HepG2 (cell line): ENCODE measurements around the gene HSD17B2. TPM values are rescaled to one million over a fixed set of nuclear protein-coding genes. Genes with fewer than 3 reads are reported as not detected.

Experiments used
- GATAD2A ChIP-seq: IDR thresholded peaks from 2 replicates; pipeline ENCODE4 v1.6.1; 2016
- HHEX ChIP-seq: IDR thresholded peaks from 2 replicates; pipeline ENCODE4 v1.6.1; 2016; ENCODE audit warnings: control low read depth
- HNF4A ChIP-seq: sonication (generic); formaldehyde crosslinking; IDR thresholded peaks from 2 replicates; pipeline ENCODE4 v1.4.0; 2020; ENCODE audit warnings: missing genetic modification reagents
- HNRNPH1 ChIP-seq: fragments of 200-400 bp; formaldehyde crosslinking; optimal IDR thresholded peaks from 2 replicates; pipeline ENCODE3; 2017; ENCODE audit warnings: mild to moderate bottlenecking, low read depth, low read length
- KLF9 ChIP-seq: IDR thresholded peaks from 2 replicates; pipeline ENCODE4 v1.6.1; 2016; ENCODE audit warnings: low read depth
- MAF1 ChIP-seq: sonication (generic); formaldehyde crosslinking; IDR thresholded peaks from 2 replicates; pipeline ENCODE4 v1.5.0; 2020; ENCODE audit warnings: missing genetic modification reagents, borderline replicate concordance
- MAFF ChIP-seq: IDR thresholded peaks from 2 replicates; pipeline ENCODE4 v1.6.1; 2011; ENCODE audit warnings: low read depth, low read length, improper control_type of control experiment
- NCOA1 ChIP-seq: sonication (generic); formaldehyde crosslinking; IDR thresholded peaks from 2 replicates; pipeline ENCODE4 v1.9.0; 2021; ENCODE audit warnings: missing genetic modification reagents
- NFYC ChIP-seq: IDR thresholded peaks from 2 replicates; pipeline ENCODE4 v1.6.1; 2016; ENCODE audit warnings: missing genetic modification reagents, missing compliant biosample characterization
- RCOR2 ChIP-seq: IDR thresholded peaks from 2 replicates; pipeline ENCODE4 v1.6.1; 2016; ENCODE audit warnings: missing biosample characterization, missing genetic modification reagents
- SMYD3 ChIP-seq: sonication (generic); formaldehyde crosslinking; IDR thresholded peaks from 2 replicates; pipeline ENCODE4 v1.8.1; 2023; ENCODE audit warnings: mild to moderate bottlenecking, missing genetic modification reagents
- SYNCRIP ChIP-seq: fragments of 200-400 bp; formaldehyde crosslinking; IDR thresholded peaks from 2 replicates; pipeline ENCODE4 v1.6.1; 2018; ENCODE audit warnings: mild to moderate bottlenecking, low read depth, low read length; ENCODE audit not compliant: insufficient read depth
- WIZ ChIP-seq: sonication (generic); formaldehyde crosslinking; IDR thresholded peaks from 2 replicates; pipeline ENCODE4 v1.5.1; 2020; ENCODE audit warnings: mild to moderate bottlenecking, missing genetic modification reagents
- YEATS2 ChIP-seq: sonication (generic); formaldehyde crosslinking; IDR thresholded peaks from 2 replicates; pipeline ENCODE4 v1.4.0; 2020; ENCODE audit warnings: missing genetic modification reagents, borderline replicate concordance
- ZMYM3 ChIP-seq: sonication (generic); formaldehyde crosslinking; IDR thresholded peaks from 2 replicates; pipeline ENCODE4 v1.5.1; 2020; ENCODE audit warnings: mild to moderate bottlenecking, missing genetic modification reagents
- ZMYM4 ChIP-seq: sonication (generic); formaldehyde crosslinking; IDR thresholded peaks from 2 replicates; pipeline ENCODE4 v1.8.1; 2023; ENCODE audit warnings: mild to moderate bottlenecking, missing genetic modification reagents
- ZNF121 ChIP-seq: sonication (generic); formaldehyde crosslinking; IDR thresholded peaks from 2 replicates; pipeline ENCODE4 v1.5.0; 2020; ENCODE audit warnings: mild to moderate bottlenecking, missing genetic modification reagents
- ZNF234 ChIP-seq: sonication (generic); formaldehyde crosslinking; conservative IDR thresholded peaks from 2 replicates; pipeline ENCODE4 v1.5.1; 2020; ENCODE audit warnings: mild to moderate bottlenecking, missing genetic modification reagents
- ZNF335 ChIP-seq: sonication (generic); formaldehyde crosslinking; IDR thresholded peaks from 2 replicates; pipeline ENCODE4 v1.4.0; 2020; ENCODE audit warnings: missing genetic modification reagents
- ZNF34 ChIP-seq: sonication (generic); formaldehyde crosslinking; IDR thresholded peaks from 2 replicates; pipeline ENCODE4 v1.4.0; 2020; ENCODE audit warnings: mild to moderate bottlenecking, missing genetic modification reagents, borderline replicate concordance
- ZNF431 ChIP-seq: sonication (generic); formaldehyde crosslinking; IDR thresholded peaks from 2 replicates; pipeline ENCODE4 v1.9.0; 2022; ENCODE audit warnings: missing genetic modification reagents, low read depth, mild to moderate bottlenecking, borderline replicate concordance
- ZNF576 ChIP-seq: sonication (generic); formaldehyde crosslinking; IDR thresholded peaks from 2 replicates; pipeline ENCODE4 v1.4.0; 2020; ENCODE audit warnings: mild to moderate bottlenecking, missing genetic modification reagents
- ZNF615 ChIP-seq: sonication (generic); formaldehyde crosslinking; IDR thresholded peaks from 2 replicates; pipeline ENCODE4 v1.5.0; 2020; ENCODE audit warnings: mild to moderate bottlenecking, missing genetic modification reagents, borderline replicate concordance
- ZNF674 ChIP-seq: sonication (generic); formaldehyde crosslinking; IDR thresholded peaks from 2 replicates; pipeline ENCODE4 v1.5.0; 2020; ENCODE audit warnings: low read depth, mild to moderate bottlenecking, missing genetic modification reagents
- ZNF749 ChIP-seq: sonication (generic); formaldehyde crosslinking; IDR thresholded peaks from 2 replicates; pipeline ENCODE4 v1.8.0; 2022; ENCODE audit warnings: mild to moderate bottlenecking, missing genetic modification reagents, moderate library complexity, borderline replicate concordance
- ZNF781 ChIP-seq: sonication (generic); formaldehyde crosslinking; IDR thresholded peaks from 2 replicates; pipeline ENCODE4 v1.5.1; 2020; ENCODE audit warnings: borderline replicate concordance, mild to moderate bottlenecking, missing genetic modification reagents; ENCODE audit errors: not compliant biosample characterization
- ZNF816 ChIP-seq: sonication (generic); formaldehyde crosslinking; IDR thresholded peaks from 2 replicates; pipeline ENCODE4 v1.8.0; 2022; ENCODE audit warnings: missing genetic modification reagents, mild to moderate bottlenecking, borderline replicate concordance
- ZNF879 ChIP-seq: sonication (generic); formaldehyde crosslinking; IDR thresholded peaks from 2 replicates; pipeline ENCODE4 v1.8.1; 2023; ENCODE audit warnings: missing genetic modification reagents
- polyA plus RNA-seq, 8 experiments: library from polyadenylated mRNA; depleted of rRNA in 3 of 8; stranded (reverse) in 7 of 8; unstranded in 1 of 8; fragments of >200 nt; fragmentation: Illumina TruSeq in 4 of 8; extraction: Trizol in 4 of 8; gene quantifications; 2 replicates each; pipeline versions ENCODE4 v1.2.1 to v1.2.3, GENCODE V29; 2011 to 2016; ENCODE audit warnings: low read depth in 4 of 8, missing spikeins in 1 of 8, mixed read lengths in 1 of 8; ENCODE audit not compliant: insufficient read depth in 1 of 8
- total RNA-seq, 5 experiments: library from RNA; depleted of rRNA; stranded (reverse); fragments of >200 nt; fragmentation: Illumina TruSeq; extraction: Trizol; gene quantifications; 2 replicates each; pipeline ENCODE4 v1.2.3, GENCODE V29; 2016; ENCODE audit warnings: low read depth in 1 of 5
- TF ChIP-seq, protein P1 (sequence below): sonication (generic); formaldehyde crosslinking; IDR thresholded peaks from 2 replicates; pipeline ENCODE4; 2020; ENCODE audit warnings: missing genetic modification reagents, mild to moderate bottlenecking, borderline replicate concordance
- TF ChIP-seq, protein P2 (sequence below): IDR thresholded peaks from 2 replicates; pipeline ENCODE4 v1.6.1; 2016; ENCODE audit warnings: low read depth, control low read depth

The HSD17B2 gene
- total and polyA plus RNA-seq, 2 of the 13 experiments (the other 11 are each of a cell fraction or from before 2014, with no cell fraction given) = 26.3 to 69.3 TPM

DNA sequence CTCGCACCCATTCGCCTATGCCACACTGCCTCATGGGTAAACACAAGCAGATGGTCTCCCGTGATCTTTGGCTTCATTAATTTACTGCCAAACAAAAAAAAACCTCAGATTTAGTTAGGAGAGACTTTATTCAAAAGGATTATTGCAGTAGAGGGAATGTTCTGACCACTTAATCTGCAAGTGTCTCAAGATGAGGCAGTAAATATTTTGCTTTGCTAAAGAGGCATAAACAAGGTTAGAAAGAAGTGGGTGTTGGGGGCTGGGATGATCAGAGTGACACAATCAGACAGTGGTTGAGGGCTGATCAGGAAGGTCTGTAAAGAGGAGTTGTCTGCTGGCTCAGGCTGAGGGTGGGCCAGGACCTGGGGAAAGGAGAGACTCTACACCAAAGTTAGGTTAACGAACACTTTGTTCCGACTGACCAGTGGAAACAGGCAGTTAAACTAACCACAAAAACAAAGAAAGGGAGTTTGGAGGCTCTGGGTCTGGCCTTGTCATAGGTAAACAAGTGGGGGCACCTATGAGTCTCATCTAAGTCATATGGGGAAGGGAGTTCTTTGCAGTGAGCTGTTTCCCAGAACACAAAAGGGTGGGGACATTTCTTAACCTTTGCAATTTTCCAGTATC is 28.5 kb downstream of the HSD17B2 start (continued):
- TF ChIP-seq ZNF781 = no peak
- TF ChIP-seq ZNF234 (CRISPR knock-in tag) = 0 out of 2 replicates have a peak, but pooled peaks have one; percentile 42
- TF ChIP-seq SMYD3 = no peak
- TF ChIP-seq GATAD2A (CRISPR knock-in tag) = peak; percentile 29; the same call in 1 of the 2 replicates
- no peak for TF ChIP-seq MAFF
- TF ChIP-seq HHEX (CRISPR knock-in tag) = no peak
- no peak for TF ChIP-seq NCOA1 (CRISPR knock-in tag)
- no peak for TF ChIP-seq SYNCRIP
- no peak for TF ChIP-seq ZNF576
- TF ChIP-seq, protein P1, sequence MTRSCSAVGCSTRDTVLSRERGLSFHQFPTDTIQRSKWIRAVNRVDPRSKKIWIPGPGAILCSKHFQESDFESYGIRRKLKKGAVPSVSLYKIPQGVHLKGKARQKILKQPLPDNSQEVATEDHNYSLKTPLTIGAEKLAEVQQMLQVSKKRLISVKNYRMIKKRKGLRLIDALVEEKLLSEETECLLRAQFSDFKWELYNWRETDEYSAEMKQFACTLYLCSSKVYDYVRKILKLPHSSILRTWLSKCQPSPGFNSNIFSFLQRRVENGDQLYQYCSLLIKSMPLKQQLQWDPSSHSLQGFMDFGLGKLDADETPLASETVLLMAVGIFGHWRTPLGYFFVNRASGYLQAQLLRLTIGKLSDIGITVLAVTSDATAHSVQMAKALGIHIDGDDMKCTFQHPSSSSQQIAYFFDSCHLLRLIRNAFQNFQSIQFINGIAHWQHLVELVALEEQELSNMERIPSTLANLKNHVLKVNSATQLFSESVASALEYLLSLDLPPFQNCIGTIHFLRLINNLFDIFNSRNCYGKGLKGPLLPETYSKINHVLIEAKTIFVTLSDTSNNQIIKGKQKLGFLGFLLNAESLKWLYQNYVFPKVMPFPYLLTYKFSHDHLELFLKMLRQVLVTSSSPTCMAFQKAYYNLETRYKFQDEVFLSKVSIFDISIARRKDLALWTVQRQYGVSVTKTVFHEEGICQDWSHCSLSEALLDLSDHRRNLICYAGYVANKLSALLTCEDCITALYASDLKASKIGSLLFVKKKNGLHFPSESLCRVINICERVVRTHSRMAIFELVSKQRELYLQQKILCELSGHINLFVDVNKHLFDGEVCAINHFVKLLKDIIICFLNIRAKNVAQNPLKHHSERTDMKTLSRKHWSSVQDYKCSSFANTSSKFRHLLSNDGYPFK (CRISPR knock-in tag) = no peak
- TF ChIP-seq, protein P2, sequence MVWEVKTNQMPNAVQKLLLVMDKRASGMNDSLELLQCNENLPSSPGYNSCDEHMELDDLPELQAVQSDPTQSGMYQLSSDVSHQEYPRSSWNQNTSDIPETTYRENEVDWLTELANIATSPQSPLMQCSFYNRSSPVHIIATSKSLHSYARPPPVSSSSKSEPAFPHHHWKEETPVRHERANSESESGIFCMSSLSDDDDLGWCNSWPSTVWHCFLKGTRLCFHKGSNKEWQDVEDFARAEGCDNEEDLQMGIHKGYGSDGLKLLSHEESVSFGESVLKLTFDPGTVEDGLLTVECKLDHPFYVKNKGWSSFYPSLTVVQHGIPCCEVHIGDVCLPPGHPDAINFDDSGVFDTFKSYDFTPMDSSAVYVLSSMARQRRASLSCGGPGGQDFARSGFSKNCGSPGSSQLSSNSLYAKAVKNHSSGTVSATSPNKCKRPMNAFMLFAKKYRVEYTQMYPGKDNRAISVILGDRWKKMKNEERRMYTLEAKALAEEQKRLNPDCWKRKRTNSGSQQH (CRISPR knock-in tag) = no peak
- no peak for TF ChIP-seq MAF1 (CRISPR knock-in tag)
- TF ChIP-seq ZNF816 (CRISPR knock-in tag) = no peak
- TF ChIP-seq ZNF34 (CRISPR knock-in tag) = no peak
- TF ChIP-seq HNF4A (CRISPR knock-in tag) = peak; percentile 19; the same call in 1 of the 2 replicates
- no peak for TF ChIP-seq ZNF879 (CRISPR knock-in tag)
- TF ChIP-seq YEATS2 (CRISPR knock-in tag) = no peak
- TF ChIP-seq RCOR2 (CRISPR knock-in tag) = no peak
- no peak for TF ChIP-seq ZNF615 (CRISPR knock-in tag)
- no peak for TF ChIP-seq WIZ (CRISPR knock-in tag)
- TF ChIP-seq ZMYM3 = no peak
- no peak for TF ChIP-seq ZNF749
- TF ChIP-seq NFYC = no peak
- no peak for TF ChIP-seq ZNF121 (CRISPR knock-in tag)
- no peak for TF ChIP-seq ZMYM4 (CRISPR knock-in tag)
- no peak for TF ChIP-seq KLF9 (CRISPR knock-in tag)
- no peak for TF ChIP-seq HNRNPH1
- no peak for TF ChIP-seq ZNF335 (CRISPR knock-in tag)
- no peak for TF ChIP-seq ZNF674
- no peak for TF ChIP-seq ZNF431 (CRISPR knock-in tag)
